Stimulated activated CD4-positive, alpha-beta T cell treated with anti-CD3 and anti-CD28 coated beads, Interleukin-15, amount 100 ng/mL, for 1 hour (primary cell): ENCODE data around the gene ALK.

Experiments used
- DNase-seq, 2 donors: peaks; one replicate each; pipeline ENCODE4 v3.0.0-alpha.2; 2020; ENCODE audit warnings: low read depth in 1 of 2, low spot score in 1 of 2

Gene ALK

GRCh38 chr2:29509397-29509796 lies 412.0 kb downstream of the ALK start:
- DNase-seq = no peak

GRCh38 chr2:29504746-29505145 lies 416.6 kb downstream of the ALK start:
- no peak for DNase-seq

- DNase-seq = no peak
Observed at GRCh38 chr2:29502460-29502911, 418.9 kb downstream of the ALK start.

GRCh38 chr2:29497375-29497774 lies 424.0 kb downstream of the ALK start:
- no peak for DNase-seq

GRCh38 chr2:29496198-29496597 lies 425.2 kb downstream of the ALK start:
- no peak for DNase-seq

GRCh38 chr2:29495536-29496060 lies 425.8 kb downstream of the ALK start:
- no peak for DNase-seq

GRCh38 chr2:29495068-29495467 lies 426.3 kb downstream of the ALK start:
- DNase-seq = no peak

- DNase-seq = no peak
Observed at GRCh38 chr2:29492701-29493100, 428.7 kb downstream of the ALK start.

- no peak for DNase-seq
Observed at GRCh38 chr2:29490045-29490444, 431.3 kb downstream of the ALK start.

- no peak for DNase-seq
Observed at GRCh38 chr2:29489568-29489967, 431.8 kb downstream of the ALK start.

- DNase-seq = no peak
Observed at GRCh38 chr2:29487967-29488555, 433.3 kb downstream of the ALK start.

GRCh38 chr2:29485631-29486030 lies 435.8 kb downstream of the ALK start:
- DNase-seq = no peak

GRCh38 chr2:29485117-29485516 lies 436.3 kb downstream of the ALK start:
- no peak for DNase-seq

GRCh38 chr2:29482867-29483266 lies 438.5 kb downstream of the ALK start:
- DNase-seq = no peak

GRCh38 chr2:29482348-29482747 lies 439.0 kb downstream of the ALK start:
- DNase-seq = no peak

GRCh38 chr2:29481313-29481712 lies 440.1 kb downstream of the ALK start:
- no peak for DNase-seq

- no peak for DNase-seq
Observed at GRCh38 chr2:29480426-29480825, 441.0 kb downstream of the ALK start.

- no peak for DNase-seq
Observed at GRCh38 chr2:29479401-29479800, 442.0 kb downstream of the ALK start.

- no peak for DNase-seq
Observed at GRCh38 chr2:29478641-29479040, 442.7 kb downstream of the ALK start.

- DNase-seq = no peak
Observed at GRCh38 chr2:29477186-29477585, 444.2 kb downstream of the ALK start.

GRCh38 chr2:29475499-29475898 lies 445.9 kb downstream of the ALK start:
- DNase-seq = no peak

- DNase-seq = no peak
Observed at GRCh38 chr2:29469961-29470360, 451.4 kb downstream of the ALK start.

GRCh38 chr2:29469516-29469915 lies 451.9 kb downstream of the ALK start:
- no peak for DNase-seq
